IMR-90 (cell line): Measurements from ENCODE around the gene DNM2. TPM values are rescaled to one million over a fixed set of nuclear protein-coding genes. Genes with fewer than 3 reads are reported as not detected.

ENCODE experiments used
- ATAC-seq: fragments of 200-7000 bp; cut with Tn5 transposase; 2 replicates; pipeline ENCODE4 v1.9.1; 2020; ENCODE audit warnings: low read depth, mild to moderate bottlenecking, moderate library complexity
- BruUV-seq: library from RNA; stranded (reverse); fragments of 400-500 nt; replicated peaks from 2 replicates; lab custom pipeline; 2021; lab: Mats Ljungman, UMichigan
- CTCF ChIA-PET: fragments of 300-600 bp; formaldehyde crosslinking; extraction: SDS; loops from one replicate; lab custom pipeline; 2021; ENCODE audit warnings: antibody characterized with exemption; lab: Yijun Ruan, JAX
- POLR2A ChIA-PET: fragments of 300-600 bp; sonication (Branson Sonifier 250); formaldehyde crosslinking; loops from one replicate; lab custom pipeline; 2022; ENCODE audit warnings: antibody characterized with exemption; ENCODE audit not compliant: unreplicated experiment; lab: Charles Lee
- DNase-seq: peaks from one replicate; pipeline ENCODE4 v3.0.0; 2013
- H2AFZ ChIP-seq: replicated peaks from 2 replicates; pipeline ENCODE3; 2013; ENCODE audit warnings: low read length, mild to moderate bottlenecking; ENCODE audit not compliant: poor library complexity
- H2AK5ac ChIP-seq: 2 replicates; pipeline ENCODE4 v1.6.1; 2013; ENCODE audit warnings: low read depth, low read length, inconsistent platforms
- H2AK9ac ChIP-seq: replicated peaks from 2 replicates; pipeline ENCODE3; 2013; ENCODE audit warnings: mild to moderate bottlenecking, low read depth, low read length, moderate library complexity; ENCODE audit not compliant: poor library complexity
- H2BK120ac ChIP-seq: 2 replicates; pipeline ENCODE4 v1.6.1; 2013; ENCODE audit warnings: low read depth, low read length, inconsistent platforms
- H2BK15ac ChIP-seq: 3 replicates; pipeline ENCODE4 v1.6.1; 2013; ENCODE audit warnings: low read depth, low read length, inconsistent platforms
- H2BK20ac ChIP-seq: 2 replicates; pipeline ENCODE4 v1.6.1; 2013; ENCODE audit warnings: low read depth, mild to moderate bottlenecking, inconsistent platforms, low read length, moderate library complexity
- H2BK5ac ChIP-seq: 2 replicates; pipeline ENCODE4 v1.6.1; 2013; ENCODE audit warnings: mild to moderate bottlenecking, low read depth, low read length, inconsistent platforms; ENCODE audit not compliant: poor library complexity, severe bottlenecking
- H3K14ac ChIP-seq: replicated peaks from 2 replicates; pipeline ENCODE4 v1.6.1; 2013; ENCODE audit warnings: low read depth, low read length, inconsistent platforms
- H3K18ac ChIP-seq: 2 replicates; pipeline ENCODE4 v1.6.1; 2013; ENCODE audit warnings: low read depth, low read length, control low read depth
- H3K23ac ChIP-seq: 2 replicates; pipeline ENCODE4 v1.6.1; 2013; ENCODE audit warnings: low read depth, low read length, inconsistent platforms
- H3K27ac ChIP-seq: 2 replicates; pipeline ENCODE4 v1.5.1; 2013; ENCODE audit warnings: mild to moderate bottlenecking, control low read depth, low read length; ENCODE audit not compliant: insufficient read depth
- H3K27me3 ChIP-seq: 2 replicates; pipeline ENCODE4 v1.6.1; 2013; ENCODE audit warnings: low read length; ENCODE audit not compliant: control insufficient read depth, insufficient read depth
- H3K36me3 ChIP-seq: 2 replicates; pipeline ENCODE4 v1.6.1; 2013; ENCODE audit warnings: low read length, mixed read lengths; ENCODE audit not compliant: control insufficient read depth, insufficient read depth
- H3K4ac ChIP-seq: 2 replicates; pipeline ENCODE4 v1.6.1; 2013; ENCODE audit warnings: low read depth, low read length, inconsistent platforms
- H3K4me1 ChIP-seq: 2 replicates; pipeline ENCODE4 v1.6.1; 2013; ENCODE audit warnings: low read length, mixed read lengths; ENCODE audit not compliant: control insufficient read depth, insufficient read depth
- H3K4me2 ChIP-seq: 2 replicates; pipeline ENCODE4 v1.6.1; 2013; ENCODE audit warnings: low read depth, mild to moderate bottlenecking, control low read depth, low read length, moderate library complexity
- H3K4me3 ChIP-seq: 2 replicates; pipeline ENCODE4 v1.5.1; 2013; ENCODE audit warnings: low read depth, mild to moderate bottlenecking, control low read depth, low read length, moderate library complexity; ENCODE audit not compliant: insufficient read depth
- H3K56ac ChIP-seq: 2 replicates; pipeline ENCODE4 v1.6.1; 2013; ENCODE audit warnings: low read length, inconsistent platforms; ENCODE audit not compliant: insufficient read depth; ENCODE audit errors: extremely low read depth
- H3K79me1 ChIP-seq, 2 experiments: 2 replicates each; pipeline ENCODE4 v1.6.1; 2013; ENCODE audit warnings: low read length in 2 of 2, inconsistent platforms in 1 of 2, low read depth in 1 of 2
- H3K9ac ChIP-seq: 2 replicates; pipeline ENCODE4 v1.6.1; 2013; ENCODE audit warnings: low read depth, low read length, control low read depth
- H3K9me1 ChIP-seq: 2 replicates; pipeline ENCODE4 v1.6.1; 2013; ENCODE audit warnings: low read length, inconsistent platforms; ENCODE audit not compliant: insufficient read depth
- H3K9me3 ChIP-seq: 2 replicates; pipeline ENCODE4 v1.6.1; 2013; ENCODE audit warnings: low read length; ENCODE audit not compliant: control insufficient read depth, insufficient read depth
- H4K20me1 ChIP-seq: 2 replicates; pipeline ENCODE4 v1.6.1; 2013; ENCODE audit warnings: low read length, inconsistent platforms; ENCODE audit not compliant: insufficient read depth
- H4K5ac ChIP-seq: 2 replicates; pipeline ENCODE4 v1.6.1; 2013; ENCODE audit warnings: mild to moderate bottlenecking, low read depth, low read length, control low read depth
- H4K8ac ChIP-seq, 2 experiments: 2 replicates each; pipeline ENCODE4 v1.6.1; 2013; ENCODE audit warnings: low read depth in 2 of 2, low read length in 2 of 2, control low read depth in 1 of 2, inconsistent platforms in 1 of 2
- H4K91ac ChIP-seq: 2 replicates; pipeline ENCODE4 v1.6.1; 2013; ENCODE audit warnings: low read depth, low read length, inconsistent platforms; ENCODE audit not compliant: insufficient read depth
- CEBPB ChIP-seq: IDR thresholded peaks from 2 replicates; pipeline ENCODE4 v1.6.1; 2012; ENCODE audit warnings: low read depth, low read length, improper control_type of control experiment
- FOS ChIP-seq: fragments of 150-350 bp; IDR thresholded peaks from 2 replicates; pipeline ENCODE4 v1.6.1; 2016; ENCODE audit warnings: low read depth, low read length
- MAFK ChIP-seq: IDR thresholded peaks from 2 replicates; pipeline ENCODE4 v1.6.1; 2012; ENCODE audit warnings: low read depth, low read length, improper control_type of control experiment
- RAD21 ChIP-seq: IDR thresholded peaks from 2 replicates; pipeline ENCODE4 v1.6.1; 2012; ENCODE audit warnings: low read length, improper control_type of control experiment
- RCOR1 ChIP-seq: IDR thresholded peaks from 2 replicates; pipeline ENCODE4 v1.6.1; 2012; ENCODE audit warnings: mild to moderate bottlenecking, low read length, improper control_type of control experiment; ENCODE audit not compliant: insufficient replicate concordance
- SMC3 ChIP-seq: fragments of 150-350 bp; IDR thresholded peaks from 2 replicates; pipeline ENCODE4 v1.6.1; 2016; ENCODE audit warnings: low read depth, mild to moderate bottlenecking, antibody characterized with exemption, low read length, moderate library complexity
- WGBS, 2 experiments: methylation state at CpG; one replicate each; pipeline versions ENCODE4 v1.1.5 to v1.1.7; 2013; ENCODE audit warnings: missing lambda C conversion rate in 2 of 2; ENCODE audit not compliant: insufficient read length in 1 of 2; ENCODE audit errors: extremely low coverage in 2 of 2; 5-methylcytosine and 5-hydroxymethylcytosine counted together
- dilution Hi-C: fragments of 300-500 bp; cut with HindIII; formaldehyde crosslinking; loops from one replicate; pipeline ENCODE4 v1.14.3; 2018; ENCODE audit warnings: low sequenced_read_pairs; ENCODE audit not compliant: unreplicated experiment
- in situ Hi-C: fragments of 300-500 bp; cut with MboI; formaldehyde crosslinking; loops from 3 replicates; pipeline ENCODE4 v1.14.3; 2019; ENCODE audit warnings: low sequenced_read_pairs, inconsistent platforms, mixed read lengths
- intact Hi-C: fragments of 100-400 bp; cut with micrococcal nuclease; formaldehyde crosslinking; loops from 2 replicates; pipeline ENCODE4 v1.10.0; 2022
- polyA plus RNA-seq, 3 experiments: library from polyadenylated mRNA; depleted of rRNA; stranded (reverse); fragments of >200 nt; gene quantifications; 2 replicates each; pipeline ENCODE4 v1.2.3, GENCODE V29; 2012; ENCODE audit warnings: low replicate concordance in 1 of 3
- total RNA-seq: library from RNA; depleted of rRNA; stranded (reverse); fragments of >200 nt; gene quantifications from 2 replicates; pipeline ENCODE4 v1.2.3, GENCODE V29; 2012

DNM2 gene
- total and polyA plus RNA-seq, 2 of the 4 experiments (the other 2 are of a cell fraction), result 55.6 to 74.2 TPM

DNA sequence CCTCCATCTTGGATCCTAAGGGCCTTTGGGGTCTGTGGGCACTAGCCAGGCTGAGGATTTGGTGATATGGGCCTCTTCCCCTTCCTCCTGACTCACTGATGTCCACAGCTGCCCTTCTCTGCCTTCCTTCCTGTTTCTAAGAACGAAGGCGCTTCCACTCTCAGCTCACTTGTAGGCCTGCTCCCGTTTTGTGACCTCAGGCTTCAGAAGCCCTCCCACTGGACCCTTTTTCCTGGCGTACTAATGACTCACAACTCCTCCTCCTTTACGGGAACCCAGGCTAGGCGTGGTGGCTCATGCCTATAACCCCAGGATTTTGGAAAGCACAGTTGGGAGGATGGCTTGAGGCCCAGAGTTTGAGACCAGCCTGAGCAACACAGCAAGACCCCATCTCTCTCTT lies 62.5 kb downstream of the DNM2 start:
- ChIA-PET POLR2A (no interaction called here), CTCF (no interaction called here)
- H2BK20ac ChIP-seq, result no peak overlapping the region
- H3K18ac ChIP-seq, result no peak overlapping the region
- H2BK15ac ChIP-seq, result no peak overlapping the region
- no peak overlapping the region for H4K8ac ChIP-seq
- no peak overlapping the region for H4K5ac ChIP-seq
- no peak overlapping the region for H3K27ac ChIP-seq
- no peak overlapping the region for H3K14ac ChIP-seq
- no peak overlapping the region for H4K91ac ChIP-seq
- H3K79me1 ChIP-seq, result peaks cover 5 to 27% of the 10 kb centered on the region in 2 experiments
- H2BK5ac ChIP-seq, result no peak overlapping the region
- BruUV-seq, result no TSS peak
- DNase-seq (peak; percentile 54), ATAC-seq (no peak)
- intact Hi-C loops (no loop called here), in situ Hi-C loops (no loop called here), dilution Hi-C loops (no loop called here)
- peaks cover 3% of the 10 kb centered on the region; the same call in 1 of the 2 replicates for H3K9me1 ChIP-seq
- no peak overlapping the region for H3K4me2 ChIP-seq
- no peaks in the 10 kb centered on the region for H3K27me3 ChIP-seq
- H3K23ac ChIP-seq, result no peak overlapping the region
- H2BK120ac ChIP-seq, result no peak overlapping the region
- no peak overlapping the region for H3K4ac ChIP-seq
- peaks cover 65% of the 10 kb centered on the region for H3K36me3 ChIP-seq
- no peaks in the 10 kb centered on the region for H4K20me1 ChIP-seq
- no peaks in the 10 kb centered on the region for H3K9me3 ChIP-seq
- no peak overlapping the region for H3K9ac ChIP-seq
- WGBS, 2 experiments, result no CpG with 5 or more reads among the region's 6 CpGs
- no peaks in the 10 kb centered on the region for H3K4me1 ChIP-seq
- no peak overlapping the region for H2AFZ ChIP-seq
- H2AK9ac ChIP-seq, result no peak overlapping the region
- no peak overlapping the region for H3K56ac ChIP-seq
- TF ChIP-seq SMC3, result no peak
- no peak for TF ChIP-seq FOS
- no peak for TF ChIP-seq RCOR1
- TF ChIP-seq RAD21, result no peak
- no peak for TF ChIP-seq CEBPB
- TF ChIP-seq MAFK, result no peak
- no peak overlapping the region for H2AK5ac ChIP-seq
- no peak overlapping the region for H3K4me3 ChIP-seq
